Liver (tissue), 9 donors: ENCODE results near the gene TCP1. TPM values are rescaled to one million over a fixed set of nuclear protein-coding genes. Genes with fewer than 3 reads are reported as not detected.
"Not testable (repeated sequence)": the region's sequence is repeated elsewhere in the genome, so short reads cannot be mapped to it uniquely, and the experiment has no call there.

Experiments
- DNase-seq: peaks from one replicate; pipeline ENCODE4 v3.0.0-alpha.2; 2017; ENCODE audit warnings: low spot score
- H3K27ac ChIP-seq, 2 donors: one replicate each; pipeline ENCODE4 v1.7.0; 2013; ENCODE audit warnings: inconsistent platforms in 2 of 2, low read length in 2 of 2, control low read depth in 1 of 2, low read depth in 1 of 2, mild to moderate bottlenecking in 1 of 2
- H3K27me3 ChIP-seq, 4 donors: one replicate each; pipeline versions ENCODE4 v1.6.1 to v1.7.0; 2013; ENCODE audit warnings: low read length in 3 of 4, inconsistent platforms in 1 of 4, mild to moderate bottlenecking in 1 of 4, moderate library complexity in 1 of 4; ENCODE audit not compliant: control insufficient read depth in 4 of 4, insufficient read depth in 4 of 4
- H3K36me3 ChIP-seq, 4 donors: one replicate each; pipeline versions ENCODE4 v1.6.1 to v1.7.0; 2013; ENCODE audit warnings: low read length in 3 of 4, mild to moderate bottlenecking in 3 of 4, low read depth in 1 of 4, moderate library complexity in 1 of 4; ENCODE audit not compliant: control insufficient read depth in 4 of 4, insufficient read depth in 3 of 4
- H3K4me1 ChIP-seq, 4 donors: one replicate each; pipeline versions ENCODE4 v1.6.1 to v1.7.0; 2013; ENCODE audit warnings: low read length in 3 of 4, mild to moderate bottlenecking in 3 of 4, moderate library complexity in 1 of 4; ENCODE audit not compliant: control insufficient read depth in 4 of 4, insufficient read depth in 4 of 4
- H3K4me3 ChIP-seq, 3 donors: one replicate each; pipeline versions ENCODE4 v1.6.1 to v1.7.0; 2013; ENCODE audit warnings: low read length in 3 of 3, control low read depth in 1 of 3, low read depth in 1 of 3, mild to moderate bottlenecking in 1 of 3
- H3K9ac ChIP-seq, 2 donors: one replicate each; pipeline ENCODE4 v1.7.0; 2013; ENCODE audit warnings: low read length in 2 of 2, mild to moderate bottlenecking in 2 of 2, moderate library complexity in 2 of 2, control low read depth in 1 of 2, low read depth in 1 of 2
- H3K9me3 ChIP-seq, 4 donors: one replicate each; pipeline versions ENCODE4 v1.6.1 to v1.7.0; 2013; ENCODE audit warnings: low read length in 3 of 4; ENCODE audit not compliant: control insufficient read depth in 4 of 4
- EGR1 ChIP-seq, 2 donors: IDR thresholded peaks; 2 replicates each; pipeline ENCODE4 v1.6.1; 2016 to 2018; ENCODE audit warnings: antibody characterized with exemption in 2 of 2, low read depth in 2 of 2
- FOXA1 ChIP-seq: IDR thresholded peaks from 2 replicates; pipeline ENCODE4 v1.6.1; 2016; ENCODE audit warnings: antibody characterized with exemption
- GABPA ChIP-seq, 2 donors: IDR thresholded peaks in 1 of 2; conservative IDR thresholded peaks in 1 of 2; 2 replicates each; pipeline ENCODE4 v1.6.1; 2016; ENCODE audit warnings: antibody characterized with exemption in 2 of 2, mild to moderate bottlenecking in 1 of 2, moderate library complexity in 1 of 2
- HNF4A ChIP-seq, 2 donors: conservative IDR thresholded peaks; 2 replicates each; pipeline ENCODE4 v1.6.1; 2016; ENCODE audit warnings: antibody characterized with exemption in 2 of 2, mild to moderate bottlenecking in 2 of 2
- JUND ChIP-seq, 2 donors: IDR thresholded peaks; 2 replicates each; pipeline ENCODE4 v1.6.1; 2016; ENCODE audit warnings: antibody characterized with exemption in 2 of 2
- NR2F2 ChIP-seq: IDR thresholded peaks from 2 replicates; pipeline ENCODE4 v1.6.1; 2016; ENCODE audit warnings: antibody characterized with exemption
- RAD21 ChIP-seq, 2 donors: IDR thresholded peaks; 2 replicates each; pipeline ENCODE4 v1.6.1; 2016; ENCODE audit warnings: antibody characterized with exemption in 2 of 2, mild to moderate bottlenecking in 2 of 2
- REST ChIP-seq: IDR thresholded peaks from 2 replicates; pipeline ENCODE4 v1.6.1; 2016; ENCODE audit warnings: antibody characterized with exemption, mild to moderate bottlenecking
- SP1 ChIP-seq: IDR thresholded peaks from 2 replicates; pipeline ENCODE4 v1.6.1; 2018; ENCODE audit warnings: antibody characterized with exemption, mild to moderate bottlenecking
- TAF1 ChIP-seq: conservative IDR thresholded peaks from 2 replicates; pipeline ENCODE4 v1.6.1; 2016; ENCODE audit warnings: antibody characterized with exemption, mild to moderate bottlenecking
- YY1 ChIP-seq: IDR thresholded peaks from 2 replicates; pipeline ENCODE4 v1.6.1; 2016; ENCODE audit warnings: antibody characterized with exemption, mild to moderate bottlenecking
- WGBS: extraction: QIAGEN DNeasy Blood & Tissue Kit; methylation state at CpG from one replicate; pipeline ENCODE4 v1.1.7; 2013; 5-methylcytosine and 5-hydroxymethylcytosine counted together
- polyA plus RNA-seq, 2 donors: library from polyadenylated mRNA; stranded (reverse) in 1 of 2; unstranded in 1 of 2; fragments of 200-250 nt in 1 of 2; fragments of >200 nt in 1 of 2; fragmentation: Nextera tagmentation in 1 of 2; extraction: Ambion mirVana in 1 of 2; gene quantifications; one replicate each; pipeline versions ENCODE4 v1.2.1 to v1.2.3, GENCODE V29; 2013 to 2015
- total RNA-seq, 2 donors: library from RNA; depleted of rRNA; stranded (reverse); fragments of >200 nt; gene quantifications; one replicate each; pipeline ENCODE4 v1.2.3, GENCODE V29; 2014
- TF ChIP-seq, protein P1 (sequence below): IDR thresholded peaks from 2 replicates; pipeline ENCODE4 v1.6.1; 2016; ENCODE audit warnings: antibody characterized with exemption
- TF ChIP-seq, protein P2 (sequence below): IDR thresholded peaks from 2 replicates; pipeline ENCODE4 v1.6.1; 2016; ENCODE audit warnings: antibody characterized with exemption
- TF ChIP-seq, protein P3 (sequence below): IDR thresholded peaks from 2 replicates; pipeline ENCODE4 v1.6.1; 2016; ENCODE audit warnings: antibody characterized with exemption
- donor health status: healthy.
- donor health status: healthy.
- donor health status: healthy.
- donor health status: healthy.
- donor health status: healthy.

TCP1 gene
- total and polyA plus RNA-seq, 4 donors, result 59.5 to 155 (median 94.3) TPM

GRCh38 chr6:159817951-159818739 is 28.7 kb upstream of the TCP1 start:
- H3K9ac ChIP-seq, result no peak overlapping the region
- TF ChIP-seq REST, result no peak
- no peak for TF ChIP-seq TAF1
- TF ChIP-seq RAD21 (IDR thresholded peaks at IDR 0.05), result no peak
- no peak for TF ChIP-seq NR2F2
- TF ChIP-seq, protein P1, sequence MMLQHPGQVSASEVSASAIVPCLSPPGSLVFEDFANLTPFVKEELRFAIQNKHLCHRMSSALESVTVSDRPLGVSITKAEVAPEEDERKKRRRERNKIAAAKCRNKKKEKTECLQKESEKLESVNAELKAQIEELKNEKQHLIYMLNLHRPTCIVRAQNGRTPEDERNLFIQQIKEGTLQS, result no peak
- TF ChIP-seq YY1, result no peak
- TF ChIP-seq, protein P2, sequence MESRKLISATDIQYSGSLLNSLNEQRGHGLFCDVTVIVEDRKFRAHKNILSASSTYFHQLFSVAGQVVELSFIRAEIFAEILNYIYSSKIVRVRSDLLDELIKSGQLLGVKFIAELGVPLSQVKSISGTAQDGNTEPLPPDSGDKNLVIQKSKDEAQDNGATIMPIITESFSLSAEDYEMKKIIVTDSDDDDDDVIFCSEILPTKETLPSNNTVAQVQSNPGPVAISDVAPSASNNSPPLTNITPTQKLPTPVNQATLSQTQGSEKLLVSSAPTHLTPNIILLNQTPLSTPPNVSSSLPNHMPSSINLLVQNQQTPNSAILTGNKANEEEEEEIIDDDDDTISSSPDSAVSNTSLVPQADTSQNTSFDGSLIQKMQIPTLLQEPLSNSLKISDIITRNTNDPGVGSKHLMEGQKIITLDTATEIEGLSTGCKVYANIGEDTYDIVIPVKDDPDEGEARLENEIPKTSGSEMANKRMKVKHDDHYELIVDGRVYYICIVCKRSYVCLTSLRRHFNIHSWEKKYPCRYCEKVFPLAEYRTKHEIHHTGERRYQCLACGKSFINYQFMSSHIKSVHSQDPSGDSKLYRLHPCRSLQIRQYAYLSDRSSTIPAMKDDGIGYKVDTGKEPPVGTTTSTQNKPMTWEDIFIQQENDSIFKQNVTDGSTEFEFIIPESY, result no peak
- TF ChIP-seq, protein P3, sequence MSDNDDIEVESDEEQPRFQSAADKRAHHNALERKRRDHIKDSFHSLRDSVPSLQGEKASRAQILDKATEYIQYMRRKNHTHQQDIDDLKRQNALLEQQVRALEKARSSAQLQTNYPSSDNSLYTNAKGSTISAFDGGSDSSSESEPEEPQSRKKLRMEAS, result no peak
- no peak for TF ChIP-seq JUND (IDR thresholded peaks at IDR 0.05)
- TF ChIP-seq FOXA1, result no peak
- no peak for TF ChIP-seq HNF4A (conservative IDR thresholded peaks at IDR 0.05)
- TF ChIP-seq GABPA (IDR thresholded peaks at IDR 0.05 in 1 of 2, conservative IDR thresholded peaks at IDR 0.05 in 1 of 2), result no peak
- TF ChIP-seq SP1, result no peak
- TF ChIP-seq EGR1 (IDR thresholded peaks at IDR 0.05; ENCODE audit: low read depth in 2 of 2), result no peak
- no peaks in the 10 kb centered on the region for H3K36me3 ChIP-seq
- H3K9me3 ChIP-seq, result no peaks in the 10 kb centered on the region
- DNase-seq, result no peak
- H3K4me1 ChIP-seq, result no peaks in the 10 kb centered on the region
- no peaks in the 10 kb centered on the region for H3K27me3 ChIP-seq
- 90% methylated on average over 23 of the region's 23 CpGs for WGBS
- H3K27ac ChIP-seq, result no peak overlapping the region
- H3K4me3 ChIP-seq, result no peak overlapping the region

GRCh38 chr6:159816775-159817174 is 27.4 kb upstream of the TCP1 start:
- 85% methylated on average over 3 of the region's 3 CpGs for WGBS
- not testable (repeated sequence) for H3K9me3 ChIP-seq, H3K4me1 ChIP-seq, DNase-seq, H3K36me3 ChIP-seq, H3K9ac ChIP-seq, H3K27me3 ChIP-seq, H3K27ac ChIP-seq, H3K4me3 ChIP-seq
